DLD1 (cell line): ENCODE results near the gene FNDC3A.
"Not testable (repeated sequence)": the region's sequence is repeated elsewhere in the genome, so short reads cannot be mapped to it uniquely, and the experiment has no call there.

Experiments used
- in situ Hi-C: cut with HindIII; loops from 2 replicates; pipeline ENCODE4 v1.10.0; 2017; ENCODE audit warnings: low sequenced_read_pairs

FNDC3A gene

GRCh38 chr13:48975101-48975855, 434 bp upstream of the FNDC3A start:
- in situ Hi-C loops: loop anchor here (10.0 kb wide), 1 partner anchor 70 kb away; no protein-coding TSS in a partner anchor

- in situ Hi-C loops: loop anchor here (10.0 kb wide), 1 partner anchor 72 kb away; no protein-coding TSS in a partner anchor
Observed at GRCh38 chr13:48976576-48977285, 1.0 kb downstream of the FNDC3A start.

GRCh38 chr13:48977286-48977625, 1.5 kb downstream of the FNDC3A start:
- in situ Hi-C loops: loop anchor here (10.0 kb wide), 1 partner anchor 72 kb away; no protein-coding TSS in a partner anchor

- in situ Hi-C loops: loop anchor here (10.0 kb wide), 1 partner anchor 73 kb away; no protein-coding TSS in a partner anchor
Observed at GRCh38 chr13:48977973-48978372, 2.3 kb downstream of the FNDC3A start.

GRCh38 chr13:48978942-48979601, 3.4 kb downstream of the FNDC3A start:
- in situ Hi-C loops: loop anchor here (10.0 kb wide), 1 partner anchor 74 kb away; no protein-coding TSS in a partner anchor

- in situ Hi-C loops: loop anchor here (10.0 kb wide), 1 partner anchor 75 kb away; no protein-coding TSS in a partner anchor
Observed at GRCh38 chr13:48979892-48980291, 4.2 kb downstream of the FNDC3A start.

- in situ Hi-C loops: no loop called here
Observed at GRCh38 chr13:48983331-48983730, 7.6 kb downstream of the FNDC3A start.

GRCh38 chr13:48985756-48986155, 10.0 kb downstream of the FNDC3A start:
- in situ Hi-C loops: no loop called here

- in situ Hi-C loops: no loop called here
Observed at GRCh38 chr13:48990900-48991299, 15.2 kb downstream of the FNDC3A start.

GRCh38 chr13:48993150-48993549, 17.4 kb downstream of the FNDC3A start:
- in situ Hi-C loops: no loop called here

- in situ Hi-C loops: no loop called here
Observed at GRCh38 chr13:48994706-48995105, 19.0 kb downstream of the FNDC3A start.

- in situ Hi-C loops: no loop called here
Observed at GRCh38 chr13:48998641-48999292, 23.1 kb downstream of the FNDC3A start.

- in situ Hi-C loops: no loop called here
Observed at GRCh38 chr13:49000247-49000646, 24.5 kb downstream of the FNDC3A start.

- in situ Hi-C loops: not testable (repeated sequence)
Observed at GRCh38 chr13:49018986-49019635, 43.4 kb downstream of the FNDC3A start.

- in situ Hi-C loops: no loop called here
Observed at GRCh38 chr13:49020328-49020727, 44.6 kb downstream of the FNDC3A start.

- in situ Hi-C loops: no loop called here
Observed at GRCh38 chr13:49020940-49021553, 45.3 kb downstream of the FNDC3A start.

- in situ Hi-C loops: no loop called here
Observed at GRCh38 chr13:49021953-49022352, 46.2 kb downstream of the FNDC3A start.

GRCh38 chr13:49022472-49023144, 46.9 kb downstream of the FNDC3A start:
- in situ Hi-C loops: no loop called here

- in situ Hi-C loops: no loop called here
Observed at GRCh38 chr13:49023431-49023830, 47.7 kb downstream of the FNDC3A start.
